ENCODE measurements around the gene SULT1C4.
"Not testable (repeated sequence)": the region's sequence is repeated elsewhere in the genome, so short reads cannot be mapped to it uniquely, and the experiment has no call there.

SULT1C4 gene

DNA sequence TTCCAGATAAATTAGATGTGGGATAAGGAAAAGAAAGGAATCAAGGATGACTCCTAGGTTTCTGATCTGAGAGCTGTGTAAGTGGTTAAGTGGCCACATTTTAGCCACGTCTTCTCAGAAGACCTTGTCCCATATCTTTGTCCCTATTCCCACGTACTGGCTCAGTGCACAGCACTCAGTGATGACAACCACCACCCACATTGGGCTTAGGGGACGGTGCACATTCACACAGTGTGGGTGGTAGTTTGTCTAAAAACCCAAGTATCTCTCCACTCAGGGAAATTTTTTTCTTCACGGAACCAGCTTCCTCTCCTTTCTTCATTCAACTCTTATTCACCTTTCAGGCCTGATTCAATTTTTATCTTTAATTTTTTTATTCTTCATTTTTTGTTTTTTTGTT is 40.7 kb downstream of the SULT1C4 start:
- no peak for DNase-seq (ENCODE audit: extremely low spot score)
- CTCF ChIA-PET: no interaction called here
- POLR2A ChIA-PET: no interaction called here
- TF ChIP-seq FOXK2 (IDR thresholded peaks at IDR 0.05) (no peak), SUZ12 (IDR thresholded peaks at IDR 0.05) (no peak), HDGF (IDR thresholded peaks at IDR 0.05; ENCODE audit: borderline replicate concordance) (no peak), ARNT (IDR thresholded peaks at IDR 0.05) (no peak), SP1 (IDR thresholded peaks at IDR 0.05) (no peak), NFRKB (IDR thresholded peaks at IDR 0.05) (no peak), BHLHE40 (IDR thresholded peaks at IDR 0.05; ENCODE audit: borderline replicate concordance) (no peak), FOXA1 (IDR thresholded peaks at IDR 0.05) (no peak), ZNF384 (IDR thresholded peaks at IDR 0.05) (no peak), CTBP1 (IDR thresholded peaks at IDR 0.05; ENCODE audit: borderline replicate concordance) (no peak), ELF4 (IDR thresholded peaks at IDR 0.05) (no peak), TARDBP (IDR thresholded peaks at IDR 0.05) (no peak), FOXM1 (IDR thresholded peaks at IDR 0.05; ENCODE audit: borderline replicate concordance) (no peak), L3MBTL2 (conservative IDR thresholded peaks at IDR 0.05) (no peak), LEF1 (IDR thresholded peaks at IDR 0.05; ENCODE audit: borderline replicate concordance) (no peak)
- TF ChIP-seq, protein P1, sequence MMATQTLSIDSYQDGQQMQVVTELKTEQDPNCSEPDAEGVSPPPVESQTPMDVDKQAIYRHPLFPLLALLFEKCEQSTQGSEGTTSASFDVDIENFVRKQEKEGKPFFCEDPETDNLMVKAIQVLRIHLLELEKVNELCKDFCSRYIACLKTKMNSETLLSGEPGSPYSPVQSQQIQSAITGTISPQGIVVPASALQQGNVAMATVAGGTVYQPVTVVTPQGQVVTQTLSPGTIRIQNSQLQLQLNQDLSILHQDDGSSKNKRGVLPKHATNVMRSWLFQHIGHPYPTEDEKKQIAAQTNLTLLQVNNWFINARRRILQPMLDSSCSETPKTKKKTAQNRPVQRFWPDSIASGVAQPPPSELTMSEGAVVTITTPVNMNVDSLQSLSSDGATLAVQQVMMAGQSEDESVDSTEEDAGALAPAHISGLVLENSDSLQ (IDR thresholded peaks at IDR 0.05): no peak

DNA sequence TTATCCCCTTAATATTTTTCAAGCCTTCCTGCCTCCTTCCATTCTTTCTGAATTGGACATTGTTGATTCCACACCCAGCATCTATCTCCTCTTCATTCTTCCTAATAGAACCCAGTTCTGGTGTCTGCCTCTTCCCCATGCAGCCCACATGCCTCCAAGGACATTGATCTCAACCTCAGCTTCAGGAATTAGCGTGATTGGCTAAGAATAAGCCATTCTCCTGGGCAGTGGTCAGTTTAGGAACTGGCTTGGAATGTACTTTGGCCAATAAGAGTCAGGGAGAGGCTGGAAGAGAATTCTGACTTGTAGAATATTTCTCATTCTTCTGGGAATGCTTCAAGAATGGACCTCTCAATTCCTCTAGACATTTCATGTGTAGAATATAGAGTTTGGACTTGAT is 45.3 kb downstream of the SULT1C4 start:
- ChIA-PET POLR2A (no interaction called here), CTCF (no interaction called here)
- no peak for DNase-seq (ENCODE audit: extremely low spot score)
- no peak for TF ChIP-seq FOXA1 (IDR thresholded peaks at IDR 0.05)

DNA sequence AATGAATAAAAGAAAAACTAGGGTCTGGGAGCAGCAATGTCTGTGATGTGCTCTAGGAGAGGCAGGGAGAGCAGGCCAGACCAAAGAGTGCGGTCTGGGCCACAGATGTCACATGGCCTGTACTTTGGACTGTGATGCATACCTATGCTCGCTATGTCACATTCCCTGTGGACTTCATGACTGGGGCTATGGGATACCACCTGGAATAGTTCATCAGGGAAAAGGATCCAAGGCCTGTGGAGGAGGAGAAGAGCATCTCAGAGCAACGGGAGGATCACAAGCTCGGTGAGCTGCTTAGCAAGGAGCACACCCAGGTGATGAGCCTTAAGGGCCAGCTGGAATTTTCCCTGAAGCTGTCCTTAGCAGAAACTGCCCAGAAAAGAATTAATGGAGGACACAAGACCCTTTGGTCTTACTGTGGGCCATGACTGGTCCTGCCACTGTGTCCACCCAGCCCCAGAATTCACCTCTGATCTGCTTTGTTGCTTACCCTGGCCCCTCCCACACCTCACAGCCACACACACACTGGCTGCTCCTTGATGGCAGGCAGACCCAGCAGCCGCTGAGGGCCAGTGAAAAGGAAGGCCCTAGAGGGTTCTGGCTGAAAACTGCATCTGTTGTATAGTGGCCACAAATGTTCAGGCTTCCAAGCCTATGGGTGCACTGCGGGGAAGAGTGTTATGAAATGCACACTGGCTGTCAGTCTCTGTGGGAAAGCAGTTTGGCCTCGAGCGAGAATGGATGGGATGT is 45.9 kb downstream of the SULT1C4 start:
- no peak for DNase-seq (ENCODE audit: extremely low spot score)
- ChIA-PET POLR2A (no interaction called here), CTCF (no interaction called here)
- no peak for TF ChIP-seq L3MBTL2 (conservative IDR thresholded peaks at IDR 0.05)
- TF ChIP-seq SUZ12 (IDR thresholded peaks at IDR 0.05): no peak
- TF ChIP-seq ZNF384 (IDR thresholded peaks at IDR 0.05): no peak
- no peak for TF ChIP-seq SP1 (IDR thresholded peaks at IDR 0.05)
- no peak for TF ChIP-seq LEF1 (IDR thresholded peaks at IDR 0.05; ENCODE audit: borderline replicate concordance)
- no peak for TF ChIP-seq FOXM1 (IDR thresholded peaks at IDR 0.05; ENCODE audit: borderline replicate concordance)
- TF ChIP-seq, protein P1 (IDR thresholded peaks at IDR 0.05): no peak
- TF ChIP-seq FOXK2 (IDR thresholded peaks at IDR 0.05): no peak
- TF ChIP-seq ELF4 (IDR thresholded peaks at IDR 0.05): no peak
- TF ChIP-seq CTBP1 (IDR thresholded peaks at IDR 0.05; ENCODE audit: borderline replicate concordance): no peak
- no peak for TF ChIP-seq NFRKB (IDR thresholded peaks at IDR 0.05)
- TF ChIP-seq TARDBP (IDR thresholded peaks at IDR 0.05): no peak
- TF ChIP-seq FOXA1 (IDR thresholded peaks at IDR 0.05): no peak
- TF ChIP-seq ARNT (IDR thresholded peaks at IDR 0.05): no peak
- TF ChIP-seq BHLHE40 (IDR thresholded peaks at IDR 0.05; ENCODE audit: borderline replicate concordance): no peak
- TF ChIP-seq HDGF (IDR thresholded peaks at IDR 0.05; ENCODE audit: borderline replicate concordance): no peak

DNA sequence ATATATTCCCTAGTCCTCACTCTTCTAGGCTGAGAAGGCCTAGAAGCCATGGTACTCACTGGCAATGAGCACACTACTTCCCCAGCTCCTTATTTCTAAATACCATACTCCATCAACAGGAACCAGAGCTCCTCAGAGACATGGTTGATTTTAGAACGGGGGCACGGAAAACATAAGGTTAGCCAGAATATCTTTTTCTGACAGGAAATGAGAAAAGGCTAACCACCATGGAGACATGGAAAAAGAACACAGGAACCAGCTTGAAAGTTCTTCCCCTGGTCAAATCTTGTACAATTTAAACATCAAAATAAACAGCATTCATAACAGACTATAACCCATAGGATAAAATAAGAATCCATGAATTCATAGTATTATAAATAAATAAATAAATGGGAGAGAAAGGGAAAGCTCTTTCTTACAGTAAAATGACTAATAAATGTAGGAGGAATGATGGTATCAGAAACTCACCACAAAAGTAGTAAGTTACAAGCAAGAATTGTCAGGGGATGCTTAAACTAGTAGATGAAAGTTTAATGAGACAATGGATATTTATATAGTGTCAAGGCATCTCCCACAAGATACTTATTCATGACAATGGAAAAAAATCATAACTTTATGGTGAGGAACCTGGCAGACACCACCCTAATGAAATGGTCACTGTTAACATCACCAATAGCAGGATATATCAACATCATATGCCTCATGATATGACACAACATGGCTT is 50.7 kb downstream of the SULT1C4 start:
- CTCF ChIA-PET: no interaction called here
- POLR2A ChIA-PET: no interaction called here
- TF ChIP-seq HDGF (IDR thresholded peaks at IDR 0.05; ENCODE audit: borderline replicate concordance) (no peak), ELF4 (IDR thresholded peaks at IDR 0.05) (no peak), ARNT (IDR thresholded peaks at IDR 0.05) (no peak), FOXK2 (IDR thresholded peaks at IDR 0.05) (no peak)
- no peak for DNase-seq (ENCODE audit: extremely low spot score)

- DNase-seq (ENCODE audit: extremely low spot score); CTCF ChIA-PET; POLR2A ChIA-PET: not testable (repeated sequence)
Measured at GRCh38 chr2:108435578-108435977, 57.8 kb downstream of the SULT1C4 start.

- POLR2A ChIA-PET: no interaction called here
- TF ChIP-seq CTBP1 (IDR thresholded peaks at IDR 0.05; ENCODE audit: borderline replicate concordance): no peak
- TF ChIP-seq FOXM1 (IDR thresholded peaks at IDR 0.05; ENCODE audit: borderline replicate concordance): no peak
- TF ChIP-seq BHLHE40 (IDR thresholded peaks at IDR 0.05; ENCODE audit: borderline replicate concordance): no peak
- TF ChIP-seq L3MBTL2 (conservative IDR thresholded peaks at IDR 0.05): no peak
- TF ChIP-seq SP1 (IDR thresholded peaks at IDR 0.05): no peak
- TF ChIP-seq SUZ12 (IDR thresholded peaks at IDR 0.05): no peak
- no peak for TF ChIP-seq LEF1 (IDR thresholded peaks at IDR 0.05; ENCODE audit: borderline replicate concordance)
- TF ChIP-seq HDGF (IDR thresholded peaks at IDR 0.05; ENCODE audit: borderline replicate concordance): no peak
- no peak for TF ChIP-seq ARNT (IDR thresholded peaks at IDR 0.05)
- no peak for TF ChIP-seq FOXK2 (IDR thresholded peaks at IDR 0.05)
- TF ChIP-seq, protein P1 (IDR thresholded peaks at IDR 0.05): no peak
- no peak for TF ChIP-seq ZNF384 (IDR thresholded peaks at IDR 0.05)
- no peak for TF ChIP-seq ELF4 (IDR thresholded peaks at IDR 0.05)
- TF ChIP-seq FOXA1 (IDR thresholded peaks at IDR 0.05): no peak
- no peak for TF ChIP-seq NFRKB (IDR thresholded peaks at IDR 0.05)
- no peak for TF ChIP-seq TARDBP (IDR thresholded peaks at IDR 0.05)
- CTCF ChIA-PET: no interaction called here
- DNase-seq (ENCODE audit: extremely low spot score): no peak
Measured at GRCh38 chr2:108436976-108437375, 59.2 kb downstream of the SULT1C4 start.

All from HEK293T (cell line).